Neural cell (in vitro differentiated cells): ENCODE results near the gene KIF2A. TPM values are rescaled to one million over a fixed set of nuclear protein-coding genes. Genes with fewer than 3 reads are reported as not detected.
A peak's percentile ranks its signal among the peaks of the same experiment; 100 is the strongest.

Experiments used
- H2AFZ ChIP-seq: fragments of 200-600, 300-800 bp; sonication (generic), shearing (Covaris generic); 2 replicates; pipeline ENCODE4 v1.6.0; 2014; ENCODE audit warnings: low read depth, mild to moderate bottlenecking, antibody characterized with exemption, low read length, moderate library complexity
- H3F3A ChIP-seq: fragments of 200-600 bp; shearing (Covaris generic); 2 replicates; pipeline ENCODE4 v1.6.1; 2016; ENCODE audit warnings: mild to moderate bottlenecking, moderate library complexity, mixed read lengths, antibody characterized with exemption, low read length; ENCODE audit not compliant: insufficient read depth, poor library complexity, severe bottlenecking
- H3K27ac ChIP-seq: fragments of 200-600, 300-800 bp; sonication (generic), shearing (Covaris generic); 2 replicates; pipeline ENCODE4 v1.5.1; 2014; ENCODE audit warnings: mild to moderate bottlenecking, low read length, moderate library complexity
- H3K27me3 ChIP-seq: fragments of 300-800, 200-600 bp; sonication (generic), shearing (Covaris generic); 2 replicates; pipeline ENCODE4 v1.6.0; 2014; ENCODE audit warnings: mild to moderate bottlenecking, low read depth, low read length, moderate library complexity; ENCODE audit not compliant: insufficient read depth
- H3K36me3 ChIP-seq: fragments of 300-800, 200-600 bp; sonication (generic), shearing (Covaris generic); 2 replicates; pipeline ENCODE4 v1.5.1; 2014; ENCODE audit warnings: mild to moderate bottlenecking, antibody characterized with exemption, low read length, moderate library complexity; ENCODE audit not compliant: insufficient read depth
- H3K4me2 ChIP-seq: fragments of 300-800, 200-600 bp; sonication (generic), shearing (Covaris generic); 2 replicates; pipeline ENCODE4 v1.6.0; 2014; ENCODE audit warnings: mild to moderate bottlenecking, low read length
- H3K4me3 ChIP-seq: fragments of 300-800, 200-600 bp; sonication (generic), shearing (Covaris generic); 2 replicates; pipeline ENCODE4 v1.5.1; 2014; ENCODE audit warnings: mild to moderate bottlenecking, low read length, moderate library complexity
- H3K79me2 ChIP-seq: fragments of 200-600 bp; shearing (Covaris generic); replicated peaks from 2 replicates; pipeline ENCODE4 v1.6.0; 2014; ENCODE audit warnings: mild to moderate bottlenecking, low read length, moderate library complexity; ENCODE audit not compliant: insufficient read depth
- H3K9ac ChIP-seq: fragments of 300-800, 200-600 bp; sonication (generic), shearing (Covaris generic); 2 replicates; pipeline ENCODE4 v1.6.1; 2016; ENCODE audit warnings: mild to moderate bottlenecking, low read length, mixed read lengths
- H3K9me2 ChIP-seq: fragments of 200-600 bp; shearing (Covaris generic); 2 replicates; pipeline ENCODE4 v1.6.1; 2016; ENCODE audit warnings: mild to moderate bottlenecking, low read length, mixed read lengths; ENCODE audit not compliant: insufficient read depth
- H3K9me3 ChIP-seq: fragments of 200-600, 300-800 bp; sonication (generic), shearing (Covaris generic); 2 replicates; pipeline ENCODE4 v1.6.1; 2016; ENCODE audit warnings: mild to moderate bottlenecking, mixed run types, low read length, moderate library complexity, mixed read lengths
- H4K20me1 ChIP-seq: fragments of 200-600 bp; shearing (Covaris generic); 2 replicates; pipeline ENCODE4 v1.6.1; 2016; ENCODE audit warnings: mild to moderate bottlenecking, mixed run types; ENCODE audit not compliant: insufficient read depth
- EP300 ChIP-seq: fragments of 450-650 bp; conservative IDR thresholded peaks from 2 replicates; pipeline ENCODE4 v1.6.1; 2014; ENCODE audit warnings: antibody characterized with exemption, mild to moderate bottlenecking, moderate library complexity; ENCODE audit not compliant: poor library complexity, severe bottlenecking
- EZH2 ChIP-seq: fragments of 200-600, 300-800 bp; shearing (Covaris generic), sonication (generic); IDR thresholded peaks from 2 replicates; pipeline ENCODE4 v1.6.1; 2014; ENCODE audit warnings: antibody characterized with exemption, low read length, borderline replicate concordance, mild to moderate bottlenecking; ENCODE audit not compliant: insufficient read depth, poor library complexity, severe bottlenecking
- MXI1 ChIP-seq: fragments of 450-650 bp; conservative IDR thresholded peaks from 2 replicates; pipeline ENCODE4 v1.6.1; 2014; ENCODE audit warnings: antibody characterized with exemption, mild to moderate bottlenecking; ENCODE audit not compliant: poor library complexity, severe bottlenecking
- POLR2AphosphoS5 ChIP-seq: IDR thresholded peaks from 2 replicates; pipeline ENCODE4 v1.6.1; 2012
- RAD21 ChIP-seq: fragments of 450-650 bp; conservative IDR thresholded peaks from 2 replicates; pipeline ENCODE4 v1.6.1; 2014; ENCODE audit warnings: antibody characterized with exemption, mild to moderate bottlenecking, moderate library complexity
- SMC3 ChIP-seq: fragments of 450-650 bp; conservative IDR thresholded peaks from 2 replicates; pipeline ENCODE4 v1.6.1; 2014; ENCODE audit warnings: antibody characterized with exemption, mild to moderate bottlenecking, moderate library complexity; ENCODE audit not compliant: poor library complexity
- TAF1 ChIP-seq: IDR thresholded peaks from 2 replicates; pipeline ENCODE4 v1.6.1; 2012; ENCODE audit warnings: low read depth
- polyA minus RNA-seq: library from RNA; depleted of rRNA, polyadenylated mRNA; stranded (reverse); fragments of >200 nt; gene quantifications from 2 replicates; pipeline ENCODE4 v1.2.3, GENCODE V29; 2014
- polyA plus RNA-seq: library from polyadenylated mRNA; depleted of rRNA; stranded (reverse); fragments of >200 nt; gene quantifications from 2 replicates; pipeline ENCODE4 v1.2.3, GENCODE V29; 2014
- TF ChIP-seq, protein P1 (sequence below): IDR thresholded peaks from 2 replicates; pipeline ENCODE4 v1.6.1; 2012; ENCODE audit warnings: borderline replicate concordance
- TF ChIP-seq, protein P2 (sequence below): fragments of 450-650 bp; IDR thresholded peaks from 2 replicates; pipeline ENCODE4 v1.5.1; 2014; ENCODE audit warnings: antibody characterized with exemption, mild to moderate bottlenecking, moderate library complexity; ENCODE audit not compliant: poor library complexity, severe bottlenecking

The KIF2A gene
- 68.4 and 72.0 TPM in 2 replicates for polyA plus RNA-seq
- 200 and 312 TPM in 2 replicates for polyA minus RNA-seq

DNA sequence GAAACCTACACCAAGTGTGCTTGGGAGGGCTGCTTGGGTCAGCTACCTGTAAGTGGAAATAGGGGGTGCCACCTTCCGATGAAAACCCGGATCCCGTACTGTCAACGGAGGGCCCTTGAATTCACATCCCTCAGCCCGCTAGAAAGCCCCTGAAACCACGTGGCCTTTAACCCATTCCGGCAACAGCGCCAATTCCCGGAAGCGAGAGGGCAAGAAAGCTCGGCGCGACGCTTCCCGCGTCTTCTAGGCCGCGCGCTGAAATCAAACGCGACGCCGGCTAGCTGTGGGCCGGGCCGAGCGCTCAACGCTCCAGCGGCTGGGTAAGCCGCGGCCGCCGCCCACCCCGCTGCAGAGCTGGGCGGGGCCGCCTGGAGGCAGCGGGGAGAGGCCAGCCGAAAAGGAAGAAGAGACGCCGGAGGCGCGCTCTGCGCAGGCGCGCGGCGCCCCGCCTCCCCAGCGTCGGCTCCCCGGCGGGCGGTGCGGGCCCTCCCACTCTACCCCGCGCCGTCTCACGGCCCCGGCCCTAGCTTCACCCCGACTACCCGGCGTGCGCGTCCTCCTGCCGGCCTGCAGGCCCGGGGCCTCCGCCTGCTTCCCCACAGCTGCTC lies at the start of gene KIF2A:
Gene KIF2A (plus strand): TSS at position 492 of the 608 bp plus-strand sequence. CDS start 267 bp downstream, outside the sequence.
- Histone ChIP-seq H3K79me2 (peaks cover 38% of the 10 kb centered on the region), H3K4me2 (peak within 1 kb of the TSS; percentile 77), H3K9ac (peak within 1 kb of the TSS; percentile 98), H3K9me3 (no peaks in the 10 kb centered on the region), H3K4me3 (peak within 1 kb of the TSS; percentile 98), H3K36me3 (no peaks in the 10 kb centered on the region), H3F3A (peaks cover 5% of the 10 kb centered on the region), H3K27me3 (no peaks in the 10 kb centered on the region), H3K27ac (peak within 1 kb of the TSS; percentile 98), H4K20me1 (no peaks in the 10 kb centered on the region), H3K9me2 (no peaks in the 10 kb centered on the region), H2AFZ (peak within 1 kb of the TSS; percentile 82)
- no peak for TF ChIP-seq RAD21
- peak; percentile 76 for TF ChIP-seq POLR2AphosphoS5
- TF ChIP-seq, protein P1, sequence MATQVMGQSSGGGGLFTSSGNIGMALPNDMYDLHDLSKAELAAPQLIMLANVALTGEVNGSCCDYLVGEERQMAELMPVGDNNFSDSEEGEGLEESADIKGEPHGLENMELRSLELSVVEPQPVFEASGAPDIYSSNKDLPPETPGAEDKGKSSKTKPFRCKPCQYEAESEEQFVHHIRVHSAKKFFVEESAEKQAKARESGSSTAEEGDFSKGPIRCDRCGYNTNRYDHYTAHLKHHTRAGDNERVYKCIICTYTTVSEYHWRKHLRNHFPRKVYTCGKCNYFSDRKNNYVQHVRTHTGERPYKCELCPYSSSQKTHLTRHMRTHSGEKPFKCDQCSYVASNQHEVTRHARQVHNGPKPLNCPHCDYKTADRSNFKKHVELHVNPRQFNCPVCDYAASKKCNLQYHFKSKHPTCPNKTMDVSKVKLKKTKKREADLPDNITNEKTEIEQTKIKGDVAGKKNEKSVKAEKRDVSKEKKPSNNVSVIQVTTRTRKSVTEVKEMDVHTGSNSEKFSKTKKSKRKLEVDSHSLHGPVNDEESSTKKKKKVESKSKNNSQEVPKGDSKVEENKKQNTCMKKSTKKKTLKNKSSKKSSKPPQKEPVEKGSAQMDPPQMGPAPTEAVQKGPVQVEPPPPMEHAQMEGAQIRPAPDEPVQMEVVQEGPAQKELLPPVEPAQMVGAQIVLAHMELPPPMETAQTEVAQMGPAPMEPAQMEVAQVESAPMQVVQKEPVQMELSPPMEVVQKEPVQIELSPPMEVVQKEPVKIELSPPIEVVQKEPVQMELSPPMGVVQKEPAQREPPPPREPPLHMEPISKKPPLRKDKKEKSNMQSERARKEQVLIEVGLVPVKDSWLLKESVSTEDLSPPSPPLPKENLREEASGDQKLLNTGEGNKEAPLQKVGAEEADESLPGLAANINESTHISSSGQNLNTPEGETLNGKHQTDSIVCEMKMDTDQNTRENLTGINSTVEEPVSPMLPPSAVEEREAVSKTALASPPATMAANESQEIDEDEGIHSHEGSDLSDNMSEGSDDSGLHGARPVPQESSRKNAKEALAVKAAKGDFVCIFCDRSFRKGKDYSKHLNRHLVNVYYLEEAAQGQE = no peak
- peak; percentile 36 for TF ChIP-seq SMC3
- TF ChIP-seq EZH2 = no peak
- peak; percentile 49 for TF ChIP-seq EP300
- peak; percentile 23 for TF ChIP-seq TAF1
- TF ChIP-seq MXI1 = peak; percentile 94
- TF ChIP-seq, protein P2, sequence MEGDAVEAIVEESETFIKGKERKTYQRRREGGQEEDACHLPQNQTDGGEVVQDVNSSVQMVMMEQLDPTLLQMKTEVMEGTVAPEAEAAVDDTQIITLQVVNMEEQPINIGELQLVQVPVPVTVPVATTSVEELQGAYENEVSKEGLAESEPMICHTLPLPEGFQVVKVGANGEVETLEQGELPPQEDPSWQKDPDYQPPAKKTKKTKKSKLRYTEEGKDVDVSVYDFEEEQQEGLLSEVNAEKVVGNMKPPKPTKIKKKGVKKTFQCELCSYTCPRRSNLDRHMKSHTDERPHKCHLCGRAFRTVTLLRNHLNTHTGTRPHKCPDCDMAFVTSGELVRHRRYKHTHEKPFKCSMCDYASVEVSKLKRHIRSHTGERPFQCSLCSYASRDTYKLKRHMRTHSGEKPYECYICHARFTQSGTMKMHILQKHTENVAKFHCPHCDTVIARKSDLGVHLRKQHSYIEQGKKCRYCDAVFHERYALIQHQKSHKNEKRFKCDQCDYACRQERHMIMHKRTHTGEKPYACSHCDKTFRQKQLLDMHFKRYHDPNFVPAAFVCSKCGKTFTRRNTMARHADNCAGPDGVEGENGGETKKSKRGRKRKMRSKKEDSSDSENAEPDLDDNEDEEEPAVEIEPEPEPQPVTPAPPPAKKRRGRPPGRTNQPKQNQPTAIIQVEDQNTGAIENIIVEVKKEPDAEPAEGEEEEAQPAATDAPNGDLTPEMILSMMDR = peak; percentile 59

DNA sequence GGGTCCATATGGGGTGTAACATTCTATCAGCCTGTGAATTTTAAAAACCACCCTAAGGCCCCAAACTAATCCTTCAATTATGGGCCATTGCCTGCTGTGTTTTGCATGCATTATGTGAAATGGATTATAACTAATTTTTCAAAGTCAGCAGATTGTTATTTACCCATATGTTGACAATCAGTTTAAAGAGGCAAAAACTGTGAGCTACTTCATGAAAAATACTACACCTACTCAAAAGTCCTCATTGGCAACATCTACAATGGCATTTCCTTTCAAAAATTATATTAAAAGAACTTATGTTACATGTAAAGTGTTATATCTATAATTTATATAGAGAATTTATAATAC lies 49.0 kb upstream of the KIF2A start:
- Histone ChIP-seq H3K9me3 (no peaks in the 10 kb centered on the region), H3K36me3 (no peaks in the 10 kb centered on the region), H3K27me3 (no peaks in the 10 kb centered on the region), H3K9me2 (no peaks in the 10 kb centered on the region), H3K4me3 (no peak overlapping the region), H3K9ac (no peak overlapping the region), H3F3A (no peaks in the 10 kb centered on the region), H3K79me2 (no peaks in the 10 kb centered on the region), H3K4me2 (no peak overlapping the region), H2AFZ (no peak overlapping the region), H4K20me1 (no peaks in the 10 kb centered on the region), H3K27ac (no peak overlapping the region)
- TF ChIP-seq TAF1 = no peak
- TF ChIP-seq MXI1 = no peak
